Globus pallidus (tissue), 1 donor: Measurements from ENCODE around the gene COG5.
A peak's percentile ranks its signal among the peaks of the same experiment; 100 is the strongest.

Experiments used
- DNase-seq: peaks from one replicate; pipeline ENCODE4 v3.0.0-alpha.2; 2015; ENCODE audit warnings: low spot score

COG5 gene

GRCh38 chr7:107563775-107564552 is at the start of gene COG5, which contains the start of gene DUS4L:
COG5 (minus strand) TSS chr7:107563920; CDS start chr7:107563896, 24 bp downstream.
DUS4L (plus strand) TSS chr7:107563971; CDS start chr7:107567071, 3,100 bp downstream.
- DNase-seq, result peak; percentile 73

- no peak for DNase-seq
Measured at GRCh38 chr7:107613439-107613838, 49.7 kb upstream of the COG5 start.

DNA sequence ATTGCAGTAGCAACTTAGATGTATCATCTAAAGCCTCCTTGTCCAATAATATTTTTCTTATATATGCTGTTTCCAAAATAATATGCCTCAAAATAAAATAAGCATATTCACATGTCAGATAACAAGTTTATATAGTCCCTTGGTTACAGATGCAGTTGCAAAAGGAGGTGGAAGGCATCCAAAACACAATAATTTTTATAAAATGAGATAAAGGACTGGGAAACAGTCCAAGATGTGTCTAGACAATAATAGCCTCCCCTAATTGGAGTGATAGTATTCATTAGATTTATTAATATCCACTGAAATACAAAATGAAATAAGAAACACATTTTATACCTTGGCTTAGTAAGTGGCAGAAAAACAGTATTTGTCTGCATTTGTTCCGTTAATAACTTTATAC is 46.6 kb upstream of the COG5 start:
- DNase-seq, result no peak

DNA sequence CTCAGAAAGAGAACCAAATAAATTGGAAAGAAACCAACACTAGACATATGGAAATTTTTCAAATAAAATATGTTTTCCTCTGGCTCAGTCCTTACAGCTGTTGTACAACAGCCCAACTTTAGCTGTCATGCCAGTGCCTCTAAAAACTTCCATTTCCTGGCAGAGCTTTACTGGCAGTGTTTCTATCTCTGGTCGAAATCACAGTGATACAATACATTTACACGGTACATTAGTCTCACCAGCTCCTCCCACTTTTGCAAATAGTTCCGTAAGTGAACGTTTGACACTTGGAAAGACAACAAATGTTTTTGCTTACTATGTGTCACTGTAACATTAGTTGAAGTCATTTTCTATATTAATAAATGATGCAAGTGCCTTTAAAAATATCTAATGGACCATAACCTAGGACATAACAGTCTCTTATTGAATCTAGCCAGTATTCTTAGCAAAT is 46.1 kb upstream of the COG5 start:
- no peak for DNase-seq

DNA sequence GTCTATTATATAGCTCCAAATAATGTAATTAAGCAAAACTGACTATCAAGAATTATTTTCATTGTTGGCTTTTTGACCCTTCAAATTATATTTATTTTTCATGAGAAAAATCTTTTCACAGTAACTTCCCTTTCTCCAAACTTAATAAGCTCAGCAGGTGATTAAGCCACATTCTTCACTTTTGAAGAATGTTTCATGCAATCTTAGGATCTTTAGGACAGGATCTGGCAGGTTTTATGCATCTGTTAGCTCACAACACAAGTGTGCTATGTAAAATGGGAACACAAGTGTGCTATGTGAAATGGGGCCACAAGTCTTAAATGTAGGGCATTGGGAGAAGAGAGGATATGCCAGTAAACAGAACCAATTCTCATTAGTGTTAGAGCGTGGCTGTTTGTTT is 42.6 kb upstream of the COG5 start:
- DNase-seq, result no peak

DNA sequence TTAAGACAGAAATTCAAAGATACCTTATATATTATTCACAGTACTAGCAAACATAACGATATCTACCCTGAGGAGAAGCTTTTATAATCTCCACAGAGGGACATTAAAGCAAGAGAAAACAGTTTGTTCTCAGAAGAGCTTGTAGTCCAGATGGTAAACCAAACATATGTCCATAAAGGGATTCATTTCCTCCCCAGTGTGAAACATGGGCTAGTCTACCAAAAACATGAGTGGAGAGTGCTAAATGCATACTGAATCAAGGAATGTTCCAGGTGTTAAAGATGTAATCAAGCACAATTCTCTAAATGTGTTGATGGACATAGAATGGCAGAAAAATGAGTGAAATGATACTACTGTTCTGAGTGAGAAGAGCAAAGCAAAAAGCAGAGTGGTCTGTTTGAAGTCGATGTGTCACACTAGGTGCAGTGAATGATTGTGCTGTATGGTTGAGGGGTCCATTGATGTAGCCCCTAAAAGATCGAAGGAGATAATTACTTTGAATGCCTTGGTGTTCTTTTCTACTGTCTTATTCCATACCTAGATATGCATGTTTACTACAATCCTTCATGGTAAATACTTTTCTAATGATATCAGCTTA is 41.6 kb upstream of the COG5 start:
- no peak for DNase-seq

DNA sequence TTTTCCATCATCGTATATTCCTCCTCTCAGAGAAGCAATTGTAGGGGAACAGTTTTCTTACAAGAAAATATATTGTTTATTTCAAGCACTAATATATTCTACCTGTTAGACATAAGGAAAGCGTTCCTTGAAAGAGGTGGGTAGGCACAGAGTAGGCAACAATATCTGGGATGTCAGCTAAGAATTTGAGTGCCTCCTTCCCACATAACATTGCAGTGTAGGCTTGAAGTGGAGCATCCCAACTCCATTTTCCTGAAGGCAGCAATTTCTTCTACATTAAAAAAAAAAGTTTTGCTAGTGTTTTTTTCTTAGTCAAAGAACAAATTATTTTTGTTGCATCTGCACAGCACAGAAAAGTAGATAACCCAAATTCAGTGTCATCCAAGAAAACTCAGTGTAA is 37.1 kb upstream of the COG5 start:
- no peak for DNase-seq

GRCh38 chr7:107599262-107599661 is 35.5 kb upstream of the COG5 start:
- no peak for DNase-seq

DNA sequence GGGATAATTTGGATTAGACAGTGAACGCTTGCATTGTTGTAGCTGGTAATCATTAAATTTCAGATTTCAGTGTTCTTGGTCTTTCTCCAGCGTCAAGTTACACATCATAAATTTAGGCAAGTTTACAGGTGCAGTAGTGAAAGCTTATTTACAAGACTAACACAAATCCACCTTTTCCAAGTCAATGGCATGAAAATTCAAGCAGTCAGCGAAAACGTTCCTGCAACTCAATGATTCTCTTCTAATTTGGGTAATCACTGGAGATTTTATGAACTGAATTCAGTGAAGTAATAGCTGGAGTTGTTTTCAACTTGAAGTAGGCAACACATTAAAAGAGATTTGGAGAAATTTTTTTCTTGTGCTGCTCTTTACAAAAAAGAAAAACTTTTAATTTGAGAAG is 34.2 kb upstream of the COG5 start:
- no peak for DNase-seq

DNA sequence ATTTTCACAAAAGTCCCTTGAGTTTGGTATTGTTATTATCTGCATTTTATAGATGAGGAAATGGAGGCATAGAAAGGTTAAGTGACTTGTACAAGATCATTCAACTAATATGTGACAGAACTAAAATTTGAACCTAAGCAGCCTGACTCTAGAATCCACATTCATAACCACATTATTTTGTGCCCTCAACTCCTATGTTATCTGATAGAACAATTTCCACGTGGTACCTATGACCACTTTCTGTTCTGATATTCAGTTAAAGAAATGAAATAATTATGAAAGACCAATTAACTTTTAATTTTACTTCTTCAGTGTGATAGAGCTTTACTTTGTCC is 33.8 kb upstream of the COG5 start:
- DNase-seq, result no peak

DNA sequence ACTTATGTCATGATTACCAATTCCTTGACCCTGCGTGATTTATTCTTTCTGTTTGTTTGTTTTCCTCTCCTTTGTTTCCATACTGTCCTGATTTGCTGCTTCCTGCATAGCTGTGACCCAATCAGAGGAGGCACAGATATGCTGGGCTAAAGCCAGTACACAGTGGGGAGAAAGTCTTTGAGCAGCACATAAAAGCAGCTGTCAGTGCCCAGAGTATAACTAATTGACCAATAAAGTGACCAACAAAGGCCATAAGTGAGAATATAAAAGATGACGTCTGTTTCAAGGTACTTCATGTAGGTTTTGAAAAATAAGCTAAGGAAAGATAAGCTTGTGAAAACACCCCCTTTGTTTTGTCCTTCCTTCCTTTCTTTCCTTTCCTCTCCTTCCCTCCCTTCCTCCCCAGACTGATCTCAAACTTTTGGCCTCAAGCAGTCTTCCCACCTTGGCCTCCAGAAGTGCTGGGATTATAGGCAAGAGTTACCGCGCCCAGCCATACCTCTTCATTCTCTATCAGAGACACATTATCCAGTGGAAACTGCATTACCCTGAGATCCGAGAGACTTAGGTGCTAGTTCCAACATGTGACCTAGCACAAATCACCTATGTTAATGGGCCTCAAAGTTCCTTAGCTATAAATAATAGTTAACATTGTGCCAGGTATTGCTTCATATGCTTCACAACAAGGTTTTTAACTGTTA is 33.3 kb upstream of the COG5 start:
- no peak for DNase-seq

GRCh38 chr7:107594961-107595737 is 31.4 kb upstream of the COG5 start:
- peak; percentile 11 for DNase-seq

GRCh38 chr7:107593025-107593410 is 29.3 kb upstream of the COG5 start:
- no peak for DNase-seq

DNA sequence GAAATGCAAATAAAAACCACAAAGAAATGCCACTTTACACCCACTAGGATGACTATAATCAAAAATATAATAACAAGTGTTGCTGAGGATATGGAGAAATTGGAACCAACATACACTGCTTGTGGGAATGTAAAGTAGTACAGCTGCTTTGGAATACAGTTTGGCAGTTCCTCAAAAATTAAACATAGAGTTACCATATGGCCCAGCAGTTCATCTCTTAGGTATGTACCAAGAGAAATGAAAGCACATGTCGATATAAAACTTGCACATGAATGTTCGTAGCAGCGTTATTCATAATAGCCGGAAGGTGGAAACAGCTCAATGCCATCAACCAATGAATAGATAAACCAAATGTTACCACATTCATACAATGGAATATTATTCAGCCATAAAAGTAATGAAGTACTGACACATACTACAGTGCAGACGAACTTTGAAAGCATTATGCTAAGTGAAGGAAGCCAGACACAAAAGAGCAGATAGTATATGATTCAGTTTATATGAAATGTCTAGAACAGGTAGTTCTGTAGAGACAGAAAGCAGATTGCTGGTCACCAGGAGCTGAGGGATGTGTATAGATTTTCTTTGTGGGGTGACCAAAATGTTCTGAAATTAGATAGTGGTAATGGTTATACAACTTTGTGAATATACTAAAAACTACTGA is 28.8 kb upstream of the COG5 start:
- no peak for DNase-seq

DNA sequence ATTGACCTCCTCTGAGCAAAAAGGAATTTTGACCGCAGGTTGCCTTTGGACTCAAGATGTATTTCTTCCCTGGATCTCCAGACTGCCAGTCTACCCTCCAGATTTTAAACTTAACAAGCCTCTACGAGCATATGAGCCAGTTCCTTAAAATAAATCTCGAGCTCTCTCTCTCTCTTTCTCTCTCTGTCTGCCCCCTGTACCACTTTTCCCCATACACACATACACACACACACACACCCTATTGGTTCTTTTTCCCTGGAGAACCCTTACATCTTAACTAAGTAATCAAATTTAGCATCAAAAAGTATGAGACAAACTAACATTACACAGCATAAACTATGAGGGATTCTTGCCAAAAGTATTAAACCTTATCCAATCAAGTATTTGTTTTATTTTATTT is 27.7 kb upstream of the COG5 start:
- no peak for DNase-seq

GRCh38 chr7:107588529-107589130 is 24.9 kb upstream of the COG5 start:
- DNase-seq, result no peak

DNA sequence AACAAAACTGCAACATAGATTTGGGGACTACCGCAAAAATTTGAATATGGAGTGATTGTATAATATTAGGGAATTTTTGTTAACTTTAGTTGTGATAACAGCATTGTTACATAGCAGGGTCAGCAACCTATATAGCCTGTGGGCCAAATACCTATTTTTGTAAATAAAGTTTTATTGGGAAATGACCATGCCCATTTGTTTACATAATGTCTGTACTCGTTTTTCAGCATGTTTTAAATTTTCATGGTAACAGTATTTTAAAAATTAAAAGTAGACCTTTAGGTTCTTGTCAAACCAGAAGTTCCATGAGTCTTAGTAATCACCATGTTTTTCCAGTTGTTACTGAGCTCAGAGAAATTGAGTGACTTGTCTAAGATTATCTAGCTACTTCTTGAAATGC is 21.0 kb upstream of the COG5 start:
- no peak for DNase-seq

- no peak for DNase-seq
Measured at GRCh38 chr7:107582875-107583274, 19.2 kb upstream of the COG5 start.

DNA sequence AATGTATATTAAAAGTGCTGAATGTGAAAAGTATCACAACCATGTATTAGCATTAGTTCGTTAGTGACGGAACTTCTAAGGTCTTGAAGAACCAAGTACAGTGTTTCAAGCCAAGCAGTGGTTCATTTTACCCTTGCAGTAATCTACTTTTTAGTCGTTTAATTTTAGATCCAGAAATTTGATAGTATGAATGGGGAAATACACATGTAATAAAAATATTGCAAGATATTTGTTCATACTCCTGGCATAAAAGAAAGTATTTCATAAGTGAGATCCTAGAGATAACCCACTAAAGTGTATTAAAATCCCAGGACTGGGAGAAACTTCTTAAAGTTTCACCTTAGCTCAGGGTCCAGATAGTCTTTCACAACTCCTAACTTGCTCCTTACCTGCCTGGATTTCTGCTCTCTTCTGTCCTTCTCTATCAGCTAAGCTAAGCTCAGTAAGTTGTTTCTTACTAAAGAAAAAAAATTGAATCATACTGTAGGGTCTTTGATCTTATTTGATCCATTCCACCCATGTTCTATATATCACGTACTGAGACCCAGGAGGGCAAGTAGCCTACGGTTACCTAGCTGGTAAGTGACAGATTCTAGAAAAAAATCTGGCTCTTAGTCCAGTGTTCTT is 17.8 kb upstream of the COG5 start:
- no peak for DNase-seq

DNA sequence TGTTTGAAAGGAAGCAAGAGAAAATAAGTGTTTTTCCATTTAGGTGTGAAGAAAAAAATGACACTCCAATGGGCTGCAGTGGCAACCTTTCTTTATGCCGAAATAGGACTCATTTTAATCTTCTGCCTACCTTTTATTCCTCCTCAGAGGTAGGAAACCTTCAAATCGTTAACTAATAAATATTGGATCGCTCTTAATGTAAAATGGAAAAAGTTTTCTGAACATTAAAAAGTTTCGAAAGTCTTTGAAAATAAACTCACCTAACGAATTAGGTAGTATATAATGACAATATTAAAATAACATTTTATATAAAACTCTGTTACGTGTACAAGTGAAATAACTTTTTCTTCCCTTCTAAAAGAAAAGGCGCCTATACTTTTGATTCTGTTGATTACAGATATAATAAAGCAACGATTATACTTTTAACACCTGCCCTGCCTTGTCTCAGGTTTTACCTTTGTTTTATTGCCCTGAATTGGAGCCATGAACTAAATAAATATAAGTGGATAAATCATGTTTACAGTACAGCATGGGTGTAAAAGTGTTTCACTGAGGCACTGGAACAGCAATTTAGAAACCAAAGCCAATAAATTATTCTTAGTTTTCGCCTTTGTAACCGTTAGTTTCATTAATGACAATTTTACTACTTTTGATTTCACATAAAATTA is 17.1 kb upstream of the COG5 start:
- DNase-seq, result no peak
